B cell (primary cell): ENCODE measurements around the gene L2HGDH. TPM values are rescaled to one million over a fixed set of nuclear protein-coding genes. Genes with fewer than 3 reads are reported as not detected.

ENCODE experiments used
- ATAC-seq: fragments of 200-7000 bp; cut with Tn5 transposase; one replicate; pipeline ENCODE4 v1.10.0; 2021; ENCODE audit warnings: low read depth, mild to moderate bottlenecking, moderate number of reproducible peaks, moderate library complexity
- CTCF ChIA-PET: fragments of 350-600 bp; sonication (Branson Sonifier 250); formaldehyde crosslinking; loops from one replicate; lab custom pipeline; 2021; ENCODE audit warnings: antibody characterized with exemption, inconsistent platforms; lab: Charles Lee
- POLR2A ChIA-PET: fragments of 350-600 bp; sonication (Branson Sonifier 250); formaldehyde crosslinking; loops from one replicate; lab custom pipeline; 2021; ENCODE audit warnings: antibody characterized with exemption; lab: Charles Lee
- DNase-seq: peaks from one replicate; pipeline ENCODE4 v3.0.0; 2013
- H2AFZ ChIP-seq: 2 replicates; pipeline ENCODE4 v1.6.1; 2012; ENCODE audit warnings: mild to moderate bottlenecking, low read depth, low read length; ENCODE audit not compliant: insufficient read depth, poor library complexity, severe bottlenecking
- H3K27ac ChIP-seq, 2 donors: 1 replicate in 1 of 2; 2 replicates in 1 of 2; pipeline ENCODE4 v1.5.1; 2012 to 2013; ENCODE audit warnings: low read length in 2 of 2, mild to moderate bottlenecking in 2 of 2, moderate library complexity in 1 of 2
- H3K27me3 ChIP-seq, 4 experiments: fragments of 200-600 bp in 1 of 4; sonication (generic) in 1 of 4; replicated peaks in 1 of 4; 1 replicate in 2 of 4; 2 replicates in 2 of 4; pipeline versions ENCODE4 v1.6.1 to v1.7.0; 2013 to 2016; ENCODE audit warnings: low read length in 3 of 4, mild to moderate bottlenecking in 2 of 4, mixed read lengths in 1 of 4, moderate library complexity in 1 of 4; ENCODE audit not compliant: insufficient read depth in 4 of 4, control insufficient read depth in 3 of 4; ENCODE audit errors: control extremely low read depth in 1 of 4
- H3K36me3 ChIP-seq, 2 experiments: replicated peaks in 1 of 2; 1 replicate in 1 of 2; 2 replicates in 1 of 2; pipeline versions ENCODE4 v1.6.1 to v1.7.1; 2013; ENCODE audit warnings: low read length in 1 of 2; ENCODE audit not compliant: insufficient read depth in 2 of 2, control insufficient read depth in 1 of 2; ENCODE audit errors: control extremely low read depth in 1 of 2, extremely low read depth in 1 of 2
- H3K4me1 ChIP-seq, 2 donors: fragments of 200-600 bp in 1 of 2; sonication (generic) in 1 of 2; 1 replicate in 1 of 2; 2 replicates in 1 of 2; pipeline versions ENCODE4 v1.5.1 to v1.6.1; 2013 to 2017; ENCODE audit warnings: low read length in 2 of 2; ENCODE audit not compliant: control insufficient read depth in 2 of 2, insufficient read depth in 2 of 2
- H3K4me2 ChIP-seq: replicated peaks from 2 replicates; pipeline ENCODE3; 2012; ENCODE audit warnings: mild to moderate bottlenecking, low read depth, low read length; ENCODE audit not compliant: poor library complexity, severe bottlenecking
- H3K4me3 ChIP-seq, 5 experiments: fragments of 200-600 bp in 1 of 5; sonication (generic) in 1 of 5; 1 replicate in 3 of 5; 2 replicates in 2 of 5; pipeline versions ENCODE4 v1.5.1 to v1.7.0; 2011 to 2016; ENCODE audit warnings: low read length in 4 of 5, mild to moderate bottlenecking in 4 of 5, low read depth in 2 of 5, control low read depth in 1 of 5, moderate library complexity in 1 of 5; ENCODE audit not compliant: insufficient read depth in 1 of 5; ENCODE audit errors: control extremely low read depth in 1 of 5, extremely low read depth in 1 of 5
- H3K79me2 ChIP-seq: fragments of 200-600 bp; sonication (generic); one replicate; pipeline ENCODE4 v1.6.0; 2016; ENCODE audit warnings: low read length; ENCODE audit not compliant: control insufficient read depth, insufficient read depth
- H3K9ac ChIP-seq: fragments of 200-600 bp; sonication (generic); 2 replicates; pipeline ENCODE4 v1.6.1; 2017; ENCODE audit warnings: mild to moderate bottlenecking, low read length, moderate library complexity
- H3K9me3 ChIP-seq, 3 donors: one replicate each; pipeline versions ENCODE4 v1.6.1 to v1.7.1; 2013; ENCODE audit warnings: low read length in 2 of 3; ENCODE audit not compliant: control insufficient read depth in 2 of 3, insufficient read depth in 1 of 3; ENCODE audit errors: control extremely low read depth in 1 of 3
- H4K20me1 ChIP-seq: 2 replicates; pipeline ENCODE4 v1.6.0; 2012; ENCODE audit warnings: mild to moderate bottlenecking, low read length; ENCODE audit not compliant: insufficient read depth, control insufficient read depth, poor library complexity, severe bottlenecking
- H3K27ac Mint-ChIP-seq: one replicate; pipeline ENCODE4 v1.8.0; 2021; ENCODE audit warnings: mixed read lengths
- H3K27me3 Mint-ChIP-seq: one replicate; pipeline ENCODE4 v1.8.0; 2021; ENCODE audit warnings: mixed read lengths
- H3K4me1 Mint-ChIP-seq: one replicate; pipeline ENCODE4 v1.8.0; 2021; ENCODE audit warnings: mixed read lengths
- H3K4me3 Mint-ChIP-seq: one replicate; pipeline ENCODE4 v1.8.0; 2021; ENCODE audit warnings: mixed read lengths
- H3K9me3 Mint-ChIP-seq: one replicate; pipeline ENCODE4 v1.8.0; 2022; ENCODE audit warnings: mixed read lengths; ENCODE audit not compliant: insufficient read depth
- EZH2 ChIP-seq: IDR thresholded peaks from 2 replicates; pipeline ENCODE4 v1.6.1; 2012; ENCODE audit warnings: borderline replicate concordance, low read depth, mild to moderate bottlenecking, moderate library complexity, low read length; ENCODE audit not compliant: insufficient read depth, poor library complexity, severe bottlenecking
- WGBS: methylation state at CpG from one replicate; pipeline ENCODE4 v1.1.5; 2013; ENCODE audit warnings: missing lambda C conversion rate; ENCODE audit not compliant: insufficient coverage; 5-methylcytosine and 5-hydroxymethylcytosine counted together
- intact Hi-C: fragments of 100-400 bp; cut with micrococcal nuclease; formaldehyde crosslinking; loops from one replicate; pipeline ENCODE4 v1.10.0; 2022
- polyA plus RNA-seq: library from polyadenylated mRNA; depleted of rRNA; stranded (reverse); fragments of >200 nt; gene quantifications from 2 replicates; pipeline ENCODE4 v1.2.3, GENCODE V29; 2012
- total RNA-seq, 2 donors: library from RNA; stranded (reverse); fragments of 120-200 nt in 1 of 2; gene quantifications; 1 replicate in 1 of 2; 2 replicates in 1 of 2; pipeline versions ENCODE4 v1.2.3 to v1.2.4, GENCODE V29; 2013 to 2022
- TF ChIP-seq, protein P1 (sequence below): fragments of 200-600 bp; IDR thresholded peaks from one replicate; pipeline ENCODE4 v1.8.0; 2022; ENCODE audit warnings: antibody characterized with exemption, mild to moderate bottlenecking

Gene L2HGDH
- total and polyA plus RNA-seq, 2 donors (not counting 1 experiment from before 2014, with no cell fraction given), result 1.1 to 5.5 TPM

DNA sequence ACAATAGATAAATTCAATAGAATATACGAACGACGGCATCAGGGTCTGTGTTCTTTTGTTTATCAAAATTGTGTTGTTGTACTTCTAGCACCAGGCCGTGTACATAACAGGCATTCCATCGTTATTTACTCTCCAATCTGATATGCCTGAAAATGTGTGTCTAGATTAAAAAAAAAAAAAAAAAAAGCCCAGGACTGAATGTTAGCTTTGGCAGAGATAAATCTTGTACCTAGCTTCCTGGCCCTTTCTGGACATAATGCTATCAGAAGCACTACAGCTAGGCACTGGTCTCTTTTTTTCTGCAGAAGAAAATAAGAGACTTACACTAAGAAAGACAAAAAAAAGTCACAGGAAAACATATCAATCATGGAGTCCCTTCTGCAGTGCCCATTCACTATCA lies 47.6 kb upstream of the L2HGDH start:
- Histone ChIP-seq H3K27me3 (no peaks in the 10 kb centered on the region), H3K4me1 (peaks cover 10 to 18% of the 10 kb centered on the region in 2 donors), H4K20me1 (no peaks in the 10 kb centered on the region), H3K4me2 (no peak overlapping the region), H3K27ac (no peak overlapping the region), H3K79me2 (no peaks in the 10 kb centered on the region), H3K9ac (no peak overlapping the region), H2AFZ (no peak overlapping the region), H3K9me3 (peaks cover 0 to 4% (median 0%) of the 10 kb centered on the region in 3 donors), H3K4me3 (no peak overlapping the region), H3K36me3 (peaks cover 0 to 18% of the 10 kb centered on the region in 2 experiments)
- H3K27ac Mint-ChIP-seq, result no peak overlapping the region
- H3K4me1 Mint-ChIP-seq, result peaks cover 28% of the 10 kb centered on the region
- intact Hi-C loops, result no loop called here
- POLR2A ChIA-PET, result no interaction called here
- ATAC-seq (no peak), DNase-seq (no peak)
- CTCF ChIA-PET, result no interaction called here
- no peaks in the 10 kb centered on the region for H3K27me3 Mint-ChIP-seq
- H3K9me3 Mint-ChIP-seq, result no peaks in the 10 kb centered on the region
- no peak for TF ChIP-seq EZH2
- TF ChIP-seq, protein P1, sequence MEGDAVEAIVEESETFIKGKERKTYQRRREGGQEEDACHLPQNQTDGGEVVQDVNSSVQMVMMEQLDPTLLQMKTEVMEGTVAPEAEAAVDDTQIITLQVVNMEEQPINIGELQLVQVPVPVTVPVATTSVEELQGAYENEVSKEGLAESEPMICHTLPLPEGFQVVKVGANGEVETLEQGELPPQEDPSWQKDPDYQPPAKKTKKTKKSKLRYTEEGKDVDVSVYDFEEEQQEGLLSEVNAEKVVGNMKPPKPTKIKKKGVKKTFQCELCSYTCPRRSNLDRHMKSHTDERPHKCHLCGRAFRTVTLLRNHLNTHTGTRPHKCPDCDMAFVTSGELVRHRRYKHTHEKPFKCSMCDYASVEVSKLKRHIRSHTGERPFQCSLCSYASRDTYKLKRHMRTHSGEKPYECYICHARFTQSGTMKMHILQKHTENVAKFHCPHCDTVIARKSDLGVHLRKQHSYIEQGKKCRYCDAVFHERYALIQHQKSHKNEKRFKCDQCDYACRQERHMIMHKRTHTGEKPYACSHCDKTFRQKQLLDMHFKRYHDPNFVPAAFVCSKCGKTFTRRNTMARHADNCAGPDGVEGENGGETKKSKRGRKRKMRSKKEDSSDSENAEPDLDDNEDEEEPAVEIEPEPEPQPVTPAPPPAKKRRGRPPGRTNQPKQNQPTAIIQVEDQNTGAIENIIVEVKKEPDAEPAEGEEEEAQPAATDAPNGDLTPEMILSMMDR, result no peak
- H3K4me3 Mint-ChIP-seq, result no peak overlapping the region
- no CpG with 5 or more reads among the region's 5 CpGs for WGBS

DNA sequence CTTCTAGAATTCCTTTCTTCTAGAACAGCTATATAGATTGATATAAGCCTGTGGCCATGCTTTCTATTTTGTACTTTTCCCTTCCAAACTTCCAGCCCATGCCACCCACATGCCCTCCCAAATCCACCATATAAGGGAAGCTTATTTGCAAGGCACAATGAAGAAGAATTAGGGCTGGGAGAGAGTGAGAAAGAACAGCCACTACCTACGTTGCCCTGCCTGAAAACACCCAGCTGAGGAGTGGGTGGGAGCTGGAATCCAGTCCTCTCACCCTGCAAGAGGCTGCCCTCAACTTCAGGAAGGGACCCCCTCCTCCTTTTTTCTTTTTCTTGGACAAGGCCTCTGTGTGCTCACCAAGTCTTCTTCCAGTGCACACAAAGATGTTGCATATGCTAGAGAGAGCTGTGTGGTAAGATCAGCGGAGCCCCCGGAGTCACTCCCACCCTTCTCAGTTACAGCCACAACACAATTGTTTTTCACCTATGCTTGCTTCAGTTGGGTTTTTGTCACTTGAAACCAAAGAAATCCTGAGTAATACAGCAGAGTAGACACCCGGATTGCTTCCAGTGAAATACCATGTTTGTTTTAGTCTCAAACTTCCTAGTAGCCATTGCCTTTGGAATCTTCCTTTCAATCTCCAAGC lies 45.8 kb upstream of the L2HGDH start:
- intact Hi-C loops, result no loop called here
- peak overlapping the region; percentile 34 for H3K27ac Mint-ChIP-seq
- no peaks in the 10 kb centered on the region for H3K27me3 Mint-ChIP-seq

More for the DNA sequence above, 45.8 kb upstream of the L2HGDH start:
- Mint-ChIP-seq H3K4me3 (no peak overlapping the region), H3K9me3 (no peaks in the 10 kb centered on the region), H3K4me1 (peaks cover 14% of the 10 kb centered on the region)
- WGBS, result 95% methylated on average over 2 of the region's 4 CpGs
- Histone ChIP-seq H3K27me3 (no peaks in the 10 kb centered on the region), H3K4me1 (peaks cover 1 to 2% of the 10 kb centered on the region in 2 donors), H4K20me1 (no peaks in the 10 kb centered on the region), H3K9me3 (peaks cover 0 to 4% (median 0%) of the 10 kb centered on the region in 3 donors), H2AFZ (no peak overlapping the region), H3K79me2 (no peaks in the 10 kb centered on the region), H3K27ac (no peak overlapping the region), H3K9ac (no peak overlapping the region), H3K4me2 (no peak overlapping the region), H3K4me3 (no peak overlapping the region), H3K36me3 (peaks cover 0 to 18% of the 10 kb centered on the region in 2 experiments)
- ChIA-PET POLR2A (no interaction called here), CTCF (interaction anchor here (1.0 kb wide), 1 partner anchor 15 kb away, joined by 3 read pairs; no protein-coding TSS in a partner anchor)
- no peak for TF ChIP-seq EZH2
- no peak for ATAC-seq
- no peak for DNase-seq
